ENCODE results near the gene WDR26.
"Not testable (repeated sequence)": the region's sequence is repeated elsewhere in the genome, so short reads cannot be mapped to it uniquely, and the experiment has no call there.

Gene WDR26

GRCh38 chr1:224430511-224431113 lies 4.0 kb downstream of the WDR26 start:
- H3K36me3 Mint-ChIP-seq (ENCODE audit: low read depth) = peaks cover 67% of the 10 kb centered on the region
- peak overlapping the region; percentile 83 for H3K27ac Mint-ChIP-seq
- H3K4me3 Mint-ChIP-seq = peak overlapping the region; percentile 70
- H3K9me3 Mint-ChIP-seq = no peaks in the 10 kb centered on the region
- H3K4me1 Mint-ChIP-seq (ENCODE audit: low read depth) = peaks cover 33% of the 10 kb centered on the region
- intact Hi-C loops (cut with micrococcal nuclease) = no loop called here
- H3K27me3 Mint-ChIP-seq = no peaks in the 10 kb centered on the region

GRCh38 chr1:224429616-224430326 lies 4.8 kb downstream of the WDR26 start:
- H3K4me1 Mint-ChIP-seq (ENCODE audit: low read depth) = peaks cover 31% of the 10 kb centered on the region
- intact Hi-C loops (cut with micrococcal nuclease) = no loop called here
- H3K27ac Mint-ChIP-seq = no peak overlapping the region
- H3K9me3 Mint-ChIP-seq = no peaks in the 10 kb centered on the region
- no peaks in the 10 kb centered on the region for H3K27me3 Mint-ChIP-seq
- H3K36me3 Mint-ChIP-seq (ENCODE audit: low read depth) = peaks cover 75% of the 10 kb centered on the region
- no peak overlapping the region for H3K4me3 Mint-ChIP-seq

GRCh38 chr1:224428713-224429112 lies 5.9 kb downstream of the WDR26 start:
- Mint-ChIP-seq H3K27ac (peak overlapping the region; percentile 50), H3K36me3 (ENCODE audit: low read depth) (peaks cover 80% of the 10 kb centered on the region), H3K4me1 (ENCODE audit: low read depth) (peaks cover 32% of the 10 kb centered on the region)
- H3K27me3 Mint-ChIP-seq; H3K4me3 Mint-ChIP-seq; intact Hi-C loops (cut with micrococcal nuclease); H3K9me3 Mint-ChIP-seq: not testable (repeated sequence)

DNA sequence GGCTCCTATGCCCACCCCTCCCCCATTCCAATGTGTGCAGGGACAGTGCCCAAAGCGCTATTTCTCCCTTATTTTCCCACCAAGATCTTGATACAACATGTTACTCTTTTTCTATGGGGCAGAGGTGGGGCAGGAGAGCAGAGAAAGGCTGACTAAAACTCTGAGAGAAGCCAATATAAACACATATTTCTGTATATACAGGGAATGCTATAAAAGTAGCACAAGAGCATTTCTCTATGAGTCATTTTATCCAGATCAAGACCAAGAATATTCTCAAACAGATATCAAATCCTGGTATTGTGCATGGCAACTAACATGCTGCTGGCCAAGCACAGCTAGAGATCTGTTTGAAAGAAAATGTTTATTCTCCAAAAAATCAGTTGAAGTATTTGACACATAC lies 7.3 kb downstream of the WDR26 start:
- Mint-ChIP-seq H3K4me1 (ENCODE audit: low read depth) (peaks cover 21% of the 10 kb centered on the region), H3K27ac (no peak overlapping the region), H3K4me3 (no peak overlapping the region), H3K9me3 (no peaks in the 10 kb centered on the region), H3K36me3 (ENCODE audit: low read depth) (peaks cover 80% of the 10 kb centered on the region), H3K27me3 (no peaks in the 10 kb centered on the region)
- intact Hi-C loops (cut with micrococcal nuclease) = no loop called here

GRCh38 chr1:224426869-224427268 lies 7.7 kb downstream of the WDR26 start:
- H3K27ac Mint-ChIP-seq; H3K9me3 Mint-ChIP-seq; H3K4me3 Mint-ChIP-seq; H3K27me3 Mint-ChIP-seq; intact Hi-C loops (cut with micrococcal nuclease): not testable (repeated sequence)
- Mint-ChIP-seq H3K4me1 (ENCODE audit: low read depth) (peaks cover 18% of the 10 kb centered on the region), H3K36me3 (ENCODE audit: low read depth) (peaks cover 83% of the 10 kb centered on the region)

DNA sequence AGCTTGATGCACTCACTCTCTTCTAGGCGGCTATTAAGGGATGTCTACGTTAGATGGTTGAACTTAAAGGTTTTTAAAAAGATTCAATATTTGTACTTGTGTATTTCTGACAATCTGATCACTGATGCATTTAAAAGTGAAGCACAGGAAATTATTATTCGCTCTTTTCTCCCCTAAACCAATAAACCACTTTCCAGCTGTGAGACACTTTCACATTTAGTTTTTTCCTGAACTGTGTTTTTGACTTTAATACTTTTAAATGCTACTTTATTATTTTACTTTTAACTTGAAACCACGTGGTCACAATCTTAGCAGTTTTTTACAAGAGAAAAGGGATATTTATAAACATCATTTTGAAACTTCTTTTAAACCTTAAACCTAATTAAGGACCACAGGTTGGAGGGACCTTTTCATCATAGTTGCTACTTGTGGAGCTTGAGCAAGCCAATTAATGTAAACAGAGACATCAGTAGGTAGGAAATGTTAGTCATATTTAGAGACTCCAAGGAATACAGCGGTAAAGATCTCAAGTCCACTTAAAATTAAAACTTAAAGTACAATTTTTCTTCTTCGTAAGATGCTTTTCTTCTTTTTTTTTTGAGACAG lies 9.2 kb downstream of the WDR26 start:
- no peaks in the 10 kb centered on the region for H3K27me3 Mint-ChIP-seq
- H3K4me1 Mint-ChIP-seq (ENCODE audit: low read depth) = peaks cover 13% of the 10 kb centered on the region
- no peak overlapping the region for H3K27ac Mint-ChIP-seq
- H3K4me3 Mint-ChIP-seq = no peak overlapping the region
- H3K9me3 Mint-ChIP-seq = no peaks in the 10 kb centered on the region
- peaks cover 84% of the 10 kb centered on the region for H3K36me3 Mint-ChIP-seq (ENCODE audit: low read depth)
- intact Hi-C loops (cut with micrococcal nuclease) = no loop called here

GRCh38 chr1:224420106-224420505 lies 14.5 kb downstream of the WDR26 start:
- peaks cover 93% of the 10 kb centered on the region for H3K36me3 Mint-ChIP-seq (ENCODE audit: low read depth)
- H3K27ac Mint-ChIP-seq = no peak overlapping the region
- intact Hi-C loops (cut with micrococcal nuclease) = loop anchor here (5.0 kb wide), 2 partner anchors 33 to 37 kb away; no protein-coding TSS in a partner anchor
- no peak overlapping the region for H3K4me3 Mint-ChIP-seq
- no peaks in the 10 kb centered on the region for H3K9me3 Mint-ChIP-seq
- H3K27me3 Mint-ChIP-seq = no peaks in the 10 kb centered on the region
- peaks cover 5% of the 10 kb centered on the region for H3K4me1 Mint-ChIP-seq (ENCODE audit: low read depth)

DNA sequence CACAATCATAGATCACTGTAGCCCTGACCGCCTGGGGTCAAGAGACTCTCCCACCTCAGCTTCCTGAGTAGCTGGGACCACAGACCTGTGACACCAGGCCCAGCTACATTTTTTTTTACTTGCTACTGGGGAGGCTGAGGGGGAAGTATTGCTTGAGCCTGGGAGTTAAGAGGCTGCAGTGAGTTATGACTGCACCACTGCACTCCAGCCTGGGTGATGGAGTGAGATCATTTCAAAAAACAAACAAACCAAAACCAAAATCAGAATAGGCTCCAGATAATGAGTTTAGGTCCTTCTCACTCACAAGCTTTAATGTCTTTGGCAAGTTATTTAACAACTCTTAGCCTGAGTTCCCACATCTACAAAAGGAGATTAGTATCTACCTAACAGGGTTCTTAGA lies 22.8 kb downstream of the WDR26 start:
- intact Hi-C loops (cut with micrococcal nuclease) = no loop called here
- H3K4me3 Mint-ChIP-seq = no peak overlapping the region
- H3K36me3 Mint-ChIP-seq (ENCODE audit: low read depth) = peaks cover 96% of the 10 kb centered on the region

GRCh38 chr1:224408294-224408590 lies 26.4 kb downstream of the WDR26 start:
- Mint-ChIP-seq H3K36me3 (ENCODE audit: low read depth) (peaks cover 99% of the 10 kb centered on the region), H3K9me3 (no peaks in the 10 kb centered on the region), H3K27ac (no peak overlapping the region), H3K27me3 (no peaks in the 10 kb centered on the region), H3K4me1 (ENCODE audit: low read depth) (peaks cover 8% of the 10 kb centered on the region), H3K4me3 (no peak overlapping the region)
- intact Hi-C loops (cut with micrococcal nuclease) = no loop called here

More for the DNA sequence above, 22.8 kb downstream of the WDR26 start:
- Mint-ChIP-seq H3K4me1 (ENCODE audit: low read depth) (no peaks in the 10 kb centered on the region), H3K27me3 (no peaks in the 10 kb centered on the region), H3K9me3 (no peaks in the 10 kb centered on the region), H3K27ac (no peak overlapping the region)

- H3K27ac Mint-ChIP-seq = no peak overlapping the region
Observed at GRCh38 chr1:224407571-224408293, 26.9 kb downstream of the WDR26 start.

GRCh38 chr1:224406216-224406615 lies 28.4 kb downstream of the WDR26 start:
- peaks cover 99% of the 10 kb centered on the region for H3K36me3 Mint-ChIP-seq (ENCODE audit: low read depth)
- no peak overlapping the region for H3K4me3 Mint-ChIP-seq
- no peak overlapping the region for H3K27ac Mint-ChIP-seq
- intact Hi-C loops (cut with micrococcal nuclease) = no loop called here
- no peaks in the 10 kb centered on the region for H3K9me3 Mint-ChIP-seq
- no peaks in the 10 kb centered on the region for H3K27me3 Mint-ChIP-seq
- H3K4me1 Mint-ChIP-seq (ENCODE audit: low read depth) = peaks cover 8% of the 10 kb centered on the region

More at GRCh38 chr1:224407571-224408293, 26.9 kb downstream of the WDR26 start:
- Mint-ChIP-seq H3K36me3 (ENCODE audit: low read depth) (peaks cover 99% of the 10 kb centered on the region), H3K4me3 (no peak overlapping the region), H3K27me3 (no peaks in the 10 kb centered on the region), H3K9me3 (no peaks in the 10 kb centered on the region), H3K4me1 (ENCODE audit: low read depth) (peaks cover 8% of the 10 kb centered on the region)
- intact Hi-C loops (cut with micrococcal nuclease) = no loop called here

GRCh38 chr1:224405604-224405970 lies 29.0 kb downstream of the WDR26 start:
- H3K27me3 Mint-ChIP-seq = no peaks in the 10 kb centered on the region
- H3K4me1 Mint-ChIP-seq (ENCODE audit: low read depth) = peaks cover 8% of the 10 kb centered on the region
- peaks cover 99% of the 10 kb centered on the region for H3K36me3 Mint-ChIP-seq (ENCODE audit: low read depth)
- no peak overlapping the region for H3K27ac Mint-ChIP-seq
- no peak overlapping the region for H3K4me3 Mint-ChIP-seq
- H3K9me3 Mint-ChIP-seq = no peaks in the 10 kb centered on the region
- intact Hi-C loops (cut with micrococcal nuclease) = no loop called here

DNA sequence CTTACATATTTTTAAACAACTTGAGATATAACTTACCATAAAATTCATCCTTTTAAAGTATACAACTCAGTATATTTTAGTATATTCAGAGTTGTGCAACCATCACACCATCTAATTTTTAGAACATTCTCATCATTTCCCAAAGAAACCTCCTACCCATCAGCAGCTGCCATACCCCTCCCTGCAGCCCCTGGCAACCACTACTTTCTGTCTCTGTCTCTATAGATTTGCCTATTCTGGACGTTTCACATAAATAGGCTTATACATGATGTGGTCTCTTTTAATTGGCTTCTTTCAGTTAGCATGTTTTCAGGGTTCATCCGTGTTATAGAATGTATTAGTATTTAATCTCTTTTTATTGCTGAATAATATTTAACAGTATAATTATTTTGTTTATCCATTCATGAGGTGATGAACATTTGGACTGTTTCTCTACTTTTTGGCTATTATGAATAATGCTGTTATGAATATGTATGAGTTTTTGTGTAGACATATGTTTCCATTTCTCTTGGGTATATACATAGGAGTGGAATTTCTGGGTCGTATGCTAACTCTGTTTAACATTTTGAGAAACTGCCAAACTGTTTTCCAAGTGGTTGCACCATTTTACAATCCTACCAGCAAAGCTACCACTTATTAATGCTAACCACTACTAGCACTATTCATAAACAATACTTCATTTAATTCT lies 29.5 kb downstream of the WDR26 start:
- Mint-ChIP-seq H3K27me3 (no peaks in the 10 kb centered on the region), H3K27ac (no peak overlapping the region), H3K4me3 (no peak overlapping the region), H3K36me3 (ENCODE audit: low read depth) (peaks cover 95% of the 10 kb centered on the region), H3K4me1 (ENCODE audit: low read depth) (peaks cover 8% of the 10 kb centered on the region), H3K9me3 (no peaks in the 10 kb centered on the region)
- intact Hi-C loops (cut with micrococcal nuclease) = no loop called here

Data from dendritic cell treated with granulocyte-macrophage colony-stimulating factor and Interleukin-4, amounts not matched to agents 40 ng/mL and 50 ng/mL, for 4 days (primary cell).